ENCODE measurements around the gene TMPRSS2. TPM values are rescaled to one million over a fixed set of nuclear protein-coding genes. Genes with fewer than 3 reads are reported as not detected.

Gene TMPRSS2
- total and polyA plus RNA-seq, 2 of the 13 experiments (the other 11 are each of a cell fraction or from before 2014, with no cell fraction given) = 1.7 to 1.8 TPM

DNA sequence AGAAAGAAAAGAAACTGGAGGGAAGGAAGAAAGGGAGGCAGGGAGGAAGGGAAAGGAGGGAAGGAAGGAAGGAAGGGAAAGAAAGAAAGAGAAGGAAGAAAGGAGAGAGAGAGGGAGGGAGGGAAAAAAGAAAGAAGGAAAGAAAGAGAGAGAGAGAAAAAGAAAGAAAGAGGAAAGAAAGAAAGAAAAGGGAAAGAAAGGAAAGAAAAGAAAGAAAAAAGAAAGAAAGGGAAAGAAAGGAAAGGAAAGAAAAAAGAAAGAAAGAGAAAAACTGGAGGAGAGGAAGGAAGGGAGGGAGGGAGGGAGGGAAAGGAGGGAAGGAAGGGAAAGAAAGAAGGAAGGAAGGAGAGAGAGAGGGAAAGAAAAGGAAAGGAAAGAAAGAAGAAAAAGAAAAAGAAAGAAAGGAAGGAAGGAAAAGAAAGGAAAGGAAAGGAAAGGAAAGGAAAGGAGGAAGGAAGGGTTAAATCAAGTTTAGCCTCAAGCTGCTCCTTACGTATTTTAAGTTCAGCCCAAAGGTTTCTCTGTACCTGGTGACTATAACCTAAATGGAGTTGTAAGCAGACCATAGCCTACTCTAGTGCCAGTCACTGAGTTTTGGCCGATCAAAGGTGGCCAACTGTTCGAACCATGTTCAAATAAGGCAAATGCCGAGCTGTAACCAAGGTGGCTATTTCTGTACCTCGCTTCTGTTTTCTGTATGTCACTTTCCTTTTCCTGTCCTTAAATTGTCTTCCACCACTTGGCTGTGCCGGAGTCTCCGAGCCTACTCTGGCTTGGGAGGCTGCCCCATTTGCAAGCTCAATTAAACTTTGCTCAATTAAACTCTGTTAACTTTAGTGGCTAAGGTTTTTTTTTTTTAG is 37.8 kb upstream of the TMPRSS2 start:
- Histone ChIP-seq H3K27ac (ENCODE audit: extremely low read length, insufficient read depth, low read length) (no peak overlapping the region), H2AFZ (ENCODE audit: low read length) (no peak overlapping the region), H3K9ac (ENCODE audit: insufficient read depth, low read depth, low read length) (no peak overlapping the region), H3K79me2 (ENCODE audit: insufficient read depth, low read length) (no peaks in the 10 kb centered on the region), H3K4me3 (replicated peaks in 1 of 3; ENCODE audit: insufficient read depth in 1 of 3, low read depth in 2 of 3, low read length in 3 of 3) (no peak overlapping the region), H3K4me1 (ENCODE audit: insufficient read depth, low read length) (no peaks in the 10 kb centered on the region), H3K36me3 (replicated peaks in 1 of 2; ENCODE audit: control insufficient read depth in 1 of 2, insufficient read depth in 2 of 2, low read length in 2 of 2) (no peaks in the 10 kb centered on the region), H4K20me1 (ENCODE audit: insufficient read depth, low read length) (no peaks in the 10 kb centered on the region), H3K4me2 (ENCODE audit: low read depth, low read length) (no peak overlapping the region), H3K9me3 (ENCODE audit: low read length) (no peaks in the 10 kb centered on the region), H3K27me3 (ENCODE audit: control insufficient read depth in 1 of 2, insufficient read depth in 2 of 2, low read length in 2 of 2) (0 out of 5 replicates have a peak, but pooled peaks cover 0 to 3% of the 10 kb centered on the region in 2 experiments)
- CTCF ChIA-PET (ENCODE audit: low intra/inter-chr PET ratio, low total read pairs) = no interaction called here
- in situ Hi-C loops (cut with HindIII; ENCODE audit: extremely low pct_ligation_motif_present, low pct_unique_long_range_greater_than_20kb) (no loop called here), intact Hi-C loops (cut with micrococcal nuclease; ENCODE audit: unreplicated experiment) (no loop called here)
- TF ChIP-seq, protein P1, sequence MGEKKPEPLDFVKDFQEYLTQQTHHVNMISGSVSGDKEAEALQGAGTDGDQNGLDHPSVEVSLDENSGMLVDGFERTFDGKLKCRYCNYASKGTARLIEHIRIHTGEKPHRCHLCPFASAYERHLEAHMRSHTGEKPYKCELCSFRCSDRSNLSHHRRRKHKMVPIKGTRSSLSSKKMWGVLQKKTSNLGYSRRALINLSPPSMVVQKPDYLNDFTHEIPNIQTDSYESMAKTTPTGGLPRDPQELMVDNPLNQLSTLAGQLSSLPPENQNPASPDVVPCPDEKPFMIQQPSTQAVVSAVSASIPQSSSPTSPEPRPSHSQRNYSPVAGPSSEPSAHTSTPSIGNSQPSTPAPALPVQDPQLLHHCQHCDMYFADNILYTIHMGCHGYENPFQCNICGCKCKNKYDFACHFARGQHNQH (CRISPR knock-in tag; IDR thresholded peaks at IDR 0.05) = no peak
- TF ChIP-seq, protein P2, sequence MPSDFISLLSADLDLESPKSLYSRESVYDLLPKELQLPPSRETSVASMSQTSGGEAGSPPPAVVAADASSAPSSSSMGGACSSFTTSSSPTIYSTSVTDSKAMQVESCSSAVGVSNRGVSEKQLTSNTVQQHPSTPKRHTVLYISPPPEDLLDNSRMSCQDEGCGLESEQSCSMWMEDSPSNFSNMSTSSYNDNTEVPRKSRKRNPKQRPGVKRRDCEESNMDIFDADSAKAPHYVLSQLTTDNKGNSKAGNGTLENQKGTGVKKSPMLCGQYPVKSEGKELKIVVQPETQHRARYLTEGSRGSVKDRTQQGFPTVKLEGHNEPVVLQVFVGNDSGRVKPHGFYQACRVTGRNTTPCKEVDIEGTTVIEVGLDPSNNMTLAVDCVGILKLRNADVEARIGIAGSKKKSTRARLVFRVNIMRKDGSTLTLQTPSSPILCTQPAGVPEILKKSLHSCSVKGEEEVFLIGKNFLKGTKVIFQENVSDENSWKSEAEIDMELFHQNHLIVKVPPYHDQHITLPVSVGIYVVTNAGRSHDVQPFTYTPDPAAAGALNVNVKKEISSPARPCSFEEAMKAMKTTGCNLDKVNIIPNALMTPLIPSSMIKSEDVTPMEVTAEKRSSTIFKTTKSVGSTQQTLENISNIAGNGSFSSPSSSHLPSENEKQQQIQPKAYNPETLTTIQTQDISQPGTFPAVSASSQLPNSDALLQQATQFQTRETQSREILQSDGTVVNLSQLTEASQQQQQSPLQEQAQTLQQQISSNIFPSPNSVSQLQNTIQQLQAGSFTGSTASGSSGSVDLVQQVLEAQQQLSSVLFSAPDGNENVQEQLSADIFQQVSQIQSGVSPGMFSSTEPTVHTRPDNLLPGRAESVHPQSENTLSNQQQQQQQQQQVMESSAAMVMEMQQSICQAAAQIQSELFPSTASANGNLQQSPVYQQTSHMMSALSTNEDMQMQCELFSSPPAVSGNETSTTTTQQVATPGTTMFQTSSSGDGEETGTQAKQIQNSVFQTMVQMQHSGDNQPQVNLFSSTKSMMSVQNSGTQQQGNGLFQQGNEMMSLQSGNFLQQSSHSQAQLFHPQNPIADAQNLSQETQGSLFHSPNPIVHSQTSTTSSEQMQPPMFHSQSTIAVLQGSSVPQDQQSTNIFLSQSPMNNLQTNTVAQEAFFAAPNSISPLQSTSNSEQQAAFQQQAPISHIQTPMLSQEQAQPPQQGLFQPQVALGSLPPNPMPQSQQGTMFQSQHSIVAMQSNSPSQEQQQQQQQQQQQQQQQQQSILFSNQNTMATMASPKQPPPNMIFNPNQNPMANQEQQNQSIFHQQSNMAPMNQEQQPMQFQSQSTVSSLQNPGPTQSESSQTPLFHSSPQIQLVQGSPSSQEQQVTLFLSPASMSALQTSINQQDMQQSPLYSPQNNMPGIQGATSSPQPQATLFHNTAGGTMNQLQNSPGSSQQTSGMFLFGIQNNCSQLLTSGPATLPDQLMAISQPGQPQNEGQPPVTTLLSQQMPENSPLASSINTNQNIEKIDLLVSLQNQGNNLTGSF (CRISPR knock-in tag; IDR thresholded peaks at IDR 0.05) = no peak
- TF ChIP-seq, protein P3, sequence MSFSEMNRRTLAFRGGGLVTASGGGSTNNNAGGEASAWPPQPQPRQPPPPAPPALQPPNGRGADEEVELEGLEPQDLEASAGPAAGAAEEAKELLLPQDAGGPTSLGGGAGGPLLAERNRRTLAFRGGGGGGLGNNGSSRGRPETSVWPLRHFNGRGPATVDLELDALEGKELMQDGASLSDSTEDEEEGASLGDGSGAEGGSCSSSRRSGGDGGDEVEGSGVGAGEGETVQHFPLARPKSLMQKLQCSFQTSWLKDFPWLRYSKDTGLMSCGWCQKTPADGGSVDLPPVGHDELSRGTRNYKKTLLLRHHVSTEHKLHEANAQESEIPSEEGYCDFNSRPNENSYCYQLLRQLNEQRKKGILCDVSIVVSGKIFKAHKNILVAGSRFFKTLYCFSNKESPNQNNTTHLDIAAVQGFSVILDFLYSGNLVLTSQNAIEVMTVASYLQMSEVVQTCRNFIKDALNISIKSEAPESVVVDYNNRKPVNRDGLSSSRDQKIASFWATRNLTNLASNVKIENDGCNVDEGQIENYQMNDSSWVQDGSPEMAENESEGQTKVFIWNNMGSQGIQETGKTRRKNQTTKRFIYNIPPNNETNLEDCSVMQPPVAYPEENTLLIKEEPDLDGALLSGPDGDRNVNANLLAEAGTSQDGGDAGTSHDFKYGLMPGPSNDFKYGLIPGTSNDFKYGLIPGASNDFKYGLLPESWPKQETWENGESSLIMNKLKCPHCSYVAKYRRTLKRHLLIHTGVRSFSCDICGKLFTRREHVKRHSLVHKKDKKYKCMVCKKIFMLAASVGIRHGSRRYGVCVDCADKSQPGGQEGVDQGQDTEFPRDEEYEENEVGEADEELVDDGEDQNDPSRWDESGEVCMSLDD (CRISPR knock-in tag; IDR thresholded peaks at IDR 0.05; ENCODE audit: borderline replicate concordance) = no peak
- TF ChIP-seq NR1H2 (CRISPR knock-in tag; IDR thresholded peaks at IDR 0.05; ENCODE audit: borderline replicate concordance, low read depth) (no peak), PRMT3 (CRISPR knock-in tag; IDR thresholded peaks at IDR 0.05; ENCODE audit: borderline replicate concordance, low read depth) (no peak)
- TF ChIP-seq, protein P4, sequence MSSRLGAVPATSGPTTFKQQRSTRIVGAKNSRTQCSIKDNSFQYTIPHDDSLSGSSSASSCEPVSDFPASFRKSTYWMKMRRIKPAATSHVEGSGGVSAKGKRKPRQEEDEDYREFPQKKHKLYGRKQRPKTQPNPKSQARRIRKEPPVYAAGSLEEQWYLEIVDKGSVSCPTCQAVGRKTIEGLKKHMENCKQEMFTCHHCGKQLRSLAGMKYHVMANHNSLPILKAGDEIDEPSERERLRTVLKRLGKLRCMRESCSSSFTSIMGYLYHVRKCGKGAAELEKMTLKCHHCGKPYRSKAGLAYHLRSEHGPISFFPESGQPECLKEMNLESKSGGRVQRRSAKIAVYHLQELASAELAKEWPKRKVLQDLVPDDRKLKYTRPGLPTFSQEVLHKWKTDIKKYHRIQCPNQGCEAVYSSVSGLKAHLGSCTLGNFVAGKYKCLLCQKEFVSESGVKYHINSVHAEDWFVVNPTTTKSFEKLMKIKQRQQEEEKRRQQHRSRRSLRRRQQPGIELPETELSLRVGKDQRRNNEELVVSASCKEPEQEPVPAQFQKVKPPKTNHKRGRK (CRISPR knock-in tag; IDR thresholded peaks at IDR 0.05) = peak; percentile 61; the same call in 1 of the 2 replicates
- DNase-seq (ENCODE audit: low spot score) = no peak
- BruUV-seq (replicated peaks) = no TSS peak
- FAIRE-seq = no peak
- 56% methylated on average over 7 of the region's 7 CpGs for WGBS (ENCODE audit: low lambda C conversion rate)
- no peak for ATAC-seq
- POLR2A ChIA-PET = no interaction called here

Measured in HepG2 (cell line).